ENCODE data around the gene ZNF536.

DNA sequence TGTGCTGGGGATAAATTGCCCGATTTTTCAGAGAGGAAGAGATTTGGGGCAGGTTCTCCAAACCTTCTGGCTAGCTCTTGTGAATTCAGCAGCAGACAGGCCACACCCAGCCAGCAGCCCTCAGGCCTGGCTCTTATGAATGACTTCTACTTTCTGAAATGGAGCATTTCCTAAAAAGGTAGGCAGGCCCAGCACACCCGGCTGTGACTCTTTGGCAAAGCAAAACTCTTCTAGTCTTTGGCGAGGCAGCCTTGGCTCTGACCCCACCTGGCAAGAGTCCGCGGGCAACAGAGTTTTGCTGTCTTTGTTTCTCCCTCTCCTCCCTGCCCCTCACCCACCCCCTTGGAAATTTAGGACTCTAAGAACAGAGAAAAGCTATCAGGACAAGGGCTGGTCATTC lies 221.2 kb downstream of the ZNF536 start:
- TF ChIP-seq ZBTB7B (CRISPR knock-in tag; IDR thresholded peaks at IDR 0.05) (no peak), PAF1 (CRISPR knock-in tag; IDR thresholded peaks at IDR 0.05) (no peak), FOXA1 (IDR thresholded peaks at IDR 0.05) (no peak), FOXA1 (CRISPR knock-in tag; IDR thresholded peaks at IDR 0.05) (no peak)
